Skeletal muscle tissue (tissue), 4 donors: ENCODE data around the gene AGMO. TPM values are rescaled to one million over a fixed set of nuclear protein-coding genes. Genes with fewer than 3 reads are reported as not detected.

Experiments
- H3K27ac ChIP-seq: one replicate; pipeline ENCODE4 v1.7.0; 2013; ENCODE audit warnings: mild to moderate bottlenecking, low read depth, low read length, inconsistent platforms
- H3K27me3 ChIP-seq, 3 donors: one replicate each; pipeline ENCODE4 v1.7.0; 2013; ENCODE audit warnings: low read length in 3 of 3; ENCODE audit not compliant: control insufficient read depth in 3 of 3, insufficient read depth in 3 of 3
- H3K36me3 ChIP-seq, 3 donors: one replicate each; pipeline ENCODE4 v1.7.0; 2013; ENCODE audit warnings: low read length in 3 of 3; ENCODE audit not compliant: control insufficient read depth in 3 of 3, insufficient read depth in 3 of 3
- H3K4me1 ChIP-seq, 3 donors: one replicate each; pipeline ENCODE4 v1.7.0; 2013; ENCODE audit warnings: low read length in 3 of 3, mild to moderate bottlenecking in 3 of 3; ENCODE audit not compliant: control insufficient read depth in 3 of 3, insufficient read depth in 3 of 3
- H3K4me3 ChIP-seq, 3 donors: one replicate each; pipeline ENCODE4 v1.7.0; 2013; ENCODE audit warnings: low read length in 3 of 3
- H3K9ac ChIP-seq, 3 donors: one replicate each; pipeline ENCODE4 v1.7.0; 2013; ENCODE audit warnings: low read length in 3 of 3, mild to moderate bottlenecking in 3 of 3, moderate library complexity in 2 of 3, low read depth in 1 of 3
- H3K9me3 ChIP-seq, 3 donors: one replicate each; pipeline ENCODE4 v1.7.0; 2013; ENCODE audit warnings: low read length in 3 of 3; ENCODE audit not compliant: control insufficient read depth in 3 of 3
- total RNA-seq: library from RNA; depleted of rRNA; stranded (reverse); fragments of >200 nt; gene quantifications from one replicate; pipeline ENCODE4 v1.2.3, GENCODE V29; 2014
- donor health status: Osteomylitis.

AGMO gene
- total RNA-seq, 1 donor from 2014 or later = 3.1 TPM

GRCh38 chr7:15508258-15508657 is 53.6 kb downstream of the AGMO start:
- Histone ChIP-seq H3K27me3 (no peaks in the 10 kb centered on the region), H3K9ac (no peak overlapping the region), H3K9me3 (peaks cover 0 to 2% (median 0%) of the 10 kb centered on the region in 3 donors), H3K4me1 (no peaks in the 10 kb centered on the region), H3K27ac (no peak overlapping the region), H3K36me3 (no peaks in the 10 kb centered on the region), H3K4me3 (no peak overlapping the region)

- Histone ChIP-seq H3K27ac (no peak overlapping the region), H3K9me3 (peaks cover 0 to 2% (median 0%) of the 10 kb centered on the region in 3 donors), H3K4me3 (no peak overlapping the region), H3K9ac (no peak overlapping the region), H3K27me3 (no peaks in the 10 kb centered on the region), H3K4me1 (no peaks in the 10 kb centered on the region), H3K36me3 (no peaks in the 10 kb centered on the region)
Measured at GRCh38 chr7:15507708-15508107, 54.1 kb downstream of the AGMO start.

GRCh38 chr7:15507171-15507570 is 54.6 kb downstream of the AGMO start:
- Histone ChIP-seq H3K27ac (no peak overlapping the region), H3K9ac (no peak overlapping the region), H3K4me1 (no peaks in the 10 kb centered on the region)

GRCh38 chr7:15505761-15506160 is 56.1 kb downstream of the AGMO start:
- Histone ChIP-seq H3K36me3 (no peaks in the 10 kb centered on the region), H3K27ac (no peak overlapping the region), H3K4me1 (no peaks in the 10 kb centered on the region), H3K9ac (no peak overlapping the region), H3K27me3 (no peaks in the 10 kb centered on the region), H3K9me3 (no peaks in the 10 kb centered on the region), H3K4me3 (no peak overlapping the region)

More at GRCh38 chr7:15507171-15507570, 54.6 kb downstream of the AGMO start:
- H3K36me3 ChIP-seq = no peaks in the 10 kb centered on the region
- H3K27me3 ChIP-seq = no peaks in the 10 kb centered on the region
- H3K4me3 ChIP-seq = no peak overlapping the region
- H3K9me3 ChIP-seq = peaks cover 0 to 2% (median 0%) of the 10 kb centered on the region in 3 donors

GRCh38 chr7:15504351-15504750 is 57.5 kb downstream of the AGMO start:
- no peaks in the 10 kb centered on the region for H3K27me3 ChIP-seq
- no peaks in the 10 kb centered on the region for H3K4me1 ChIP-seq
- H3K9ac ChIP-seq = no peak overlapping the region
- H3K4me3 ChIP-seq = no peak overlapping the region
- H3K9me3 ChIP-seq = no peaks in the 10 kb centered on the region
- no peaks in the 10 kb centered on the region for H3K36me3 ChIP-seq
- no peak overlapping the region for H3K27ac ChIP-seq

DNA sequence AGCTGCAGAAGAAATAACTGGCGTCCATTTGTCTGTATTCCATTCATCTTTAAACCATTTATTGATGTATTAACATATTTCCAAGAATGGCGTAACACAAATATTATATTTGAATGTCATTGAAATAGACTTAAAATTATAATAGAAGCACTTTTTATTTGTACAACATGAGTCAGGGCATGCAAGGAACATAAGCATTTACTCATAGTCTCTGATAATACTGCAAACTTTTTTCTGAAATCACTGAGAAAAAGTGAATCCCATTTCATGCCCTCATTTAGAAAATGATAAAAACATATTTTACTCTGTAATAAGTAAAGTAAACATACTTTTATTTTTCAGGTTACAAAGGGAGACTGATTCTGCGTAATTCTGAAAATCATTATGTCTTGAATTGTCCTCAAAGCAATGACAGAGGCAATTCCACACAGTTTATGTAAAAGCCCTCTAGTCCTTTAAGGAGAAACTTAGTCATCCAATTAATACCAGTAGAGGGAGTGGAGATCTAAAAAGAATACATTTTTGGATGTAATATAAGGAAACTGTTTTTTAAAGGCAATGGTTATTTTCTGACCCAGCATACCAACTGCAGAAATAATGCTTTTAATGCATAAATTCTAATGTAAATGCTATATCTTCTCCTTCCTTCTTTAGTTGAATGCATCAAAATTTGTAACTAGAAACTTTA is 58.1 kb downstream of the AGMO start:
- Histone ChIP-seq H3K27ac (no peak overlapping the region), H3K4me3 (no peak overlapping the region), H3K9me3 (no peaks in the 10 kb centered on the region), H3K36me3 (no peaks in the 10 kb centered on the region), H3K27me3 (no peaks in the 10 kb centered on the region), H3K4me1 (no peaks in the 10 kb centered on the region), H3K9ac (no peak overlapping the region)

- H3K4me1 ChIP-seq = no peaks in the 10 kb centered on the region
- no peak overlapping the region for H3K27ac ChIP-seq
- H3K36me3 ChIP-seq = no peaks in the 10 kb centered on the region
- H3K9ac ChIP-seq = no peak overlapping the region
- no peaks in the 10 kb centered on the region for H3K9me3 ChIP-seq
- no peak overlapping the region for H3K4me3 ChIP-seq
- no peaks in the 10 kb centered on the region for H3K27me3 ChIP-seq
Measured at GRCh38 chr7:15498465-15498864, 63.4 kb downstream of the AGMO start.

GRCh38 chr7:15495170-15495569 is 66.6 kb downstream of the AGMO start:
- no peaks in the 10 kb centered on the region for H3K9me3 ChIP-seq
- no peaks in the 10 kb centered on the region for H3K27me3 ChIP-seq
- H3K36me3 ChIP-seq = no peaks in the 10 kb centered on the region
- no peak overlapping the region for H3K4me3 ChIP-seq
- no peaks in the 10 kb centered on the region for H3K4me1 ChIP-seq
- no peak overlapping the region for H3K27ac ChIP-seq
- no peak overlapping the region for H3K9ac ChIP-seq

GRCh38 chr7:15494711-15495110 is 67.1 kb downstream of the AGMO start:
- no peak overlapping the region for H3K27ac ChIP-seq
- no peak overlapping the region for H3K9ac ChIP-seq
- H3K4me3 ChIP-seq = no peak overlapping the region

GRCh38 chr7:15491361-15491760 is 70.5 kb downstream of the AGMO start:
- Histone ChIP-seq H3K27me3 (no peaks in the 10 kb centered on the region), H3K9ac (no peak overlapping the region), H3K4me1 (no peaks in the 10 kb centered on the region), H3K4me3 (no peak overlapping the region), H3K27ac (no peak overlapping the region), H3K9me3 (no peaks in the 10 kb centered on the region), H3K36me3 (no peaks in the 10 kb centered on the region)

More at GRCh38 chr7:15494711-15495110, 67.1 kb downstream of the AGMO start:
- H3K36me3 ChIP-seq = no peaks in the 10 kb centered on the region
- H3K27me3 ChIP-seq = no peaks in the 10 kb centered on the region
- no peaks in the 10 kb centered on the region for H3K9me3 ChIP-seq
- H3K4me1 ChIP-seq = no peaks in the 10 kb centered on the region
